GM19238 (cell line): ENCODE measurements around the gene FXYD3.
"Not testable (repeated sequence)": the region's sequence is repeated elsewhere in the genome, so short reads cannot be mapped to it uniquely, and the experiment has no call there.

Experiments used
- DNase-seq: peaks from one replicate; pipeline ENCODE4 v3.0.0; 2011; ENCODE audit warnings: low spot score; ENCODE audit not compliant: insufficient read length

FXYD3 gene

DNA sequence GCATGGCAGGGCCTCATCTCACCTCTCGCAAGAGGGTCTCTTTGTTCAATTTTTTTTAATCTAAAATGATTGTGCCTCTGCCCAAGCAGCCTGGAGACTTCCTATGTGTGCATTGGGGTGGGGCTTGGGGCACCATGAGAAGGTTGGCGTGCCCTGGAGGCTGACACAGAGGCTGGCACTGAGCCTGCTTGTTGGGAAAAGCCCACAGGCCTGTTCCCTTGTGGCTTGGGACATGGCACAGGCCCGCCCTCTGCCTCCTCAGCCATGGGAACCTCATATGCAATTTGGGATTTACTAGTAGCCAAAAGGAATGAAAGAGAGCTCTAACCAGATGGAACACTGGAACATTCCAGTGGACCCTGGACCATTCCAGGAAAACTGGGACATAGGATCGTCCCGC is 8.0 kb downstream of the FXYD3 start:
- DNase-seq: no peak

DNA sequence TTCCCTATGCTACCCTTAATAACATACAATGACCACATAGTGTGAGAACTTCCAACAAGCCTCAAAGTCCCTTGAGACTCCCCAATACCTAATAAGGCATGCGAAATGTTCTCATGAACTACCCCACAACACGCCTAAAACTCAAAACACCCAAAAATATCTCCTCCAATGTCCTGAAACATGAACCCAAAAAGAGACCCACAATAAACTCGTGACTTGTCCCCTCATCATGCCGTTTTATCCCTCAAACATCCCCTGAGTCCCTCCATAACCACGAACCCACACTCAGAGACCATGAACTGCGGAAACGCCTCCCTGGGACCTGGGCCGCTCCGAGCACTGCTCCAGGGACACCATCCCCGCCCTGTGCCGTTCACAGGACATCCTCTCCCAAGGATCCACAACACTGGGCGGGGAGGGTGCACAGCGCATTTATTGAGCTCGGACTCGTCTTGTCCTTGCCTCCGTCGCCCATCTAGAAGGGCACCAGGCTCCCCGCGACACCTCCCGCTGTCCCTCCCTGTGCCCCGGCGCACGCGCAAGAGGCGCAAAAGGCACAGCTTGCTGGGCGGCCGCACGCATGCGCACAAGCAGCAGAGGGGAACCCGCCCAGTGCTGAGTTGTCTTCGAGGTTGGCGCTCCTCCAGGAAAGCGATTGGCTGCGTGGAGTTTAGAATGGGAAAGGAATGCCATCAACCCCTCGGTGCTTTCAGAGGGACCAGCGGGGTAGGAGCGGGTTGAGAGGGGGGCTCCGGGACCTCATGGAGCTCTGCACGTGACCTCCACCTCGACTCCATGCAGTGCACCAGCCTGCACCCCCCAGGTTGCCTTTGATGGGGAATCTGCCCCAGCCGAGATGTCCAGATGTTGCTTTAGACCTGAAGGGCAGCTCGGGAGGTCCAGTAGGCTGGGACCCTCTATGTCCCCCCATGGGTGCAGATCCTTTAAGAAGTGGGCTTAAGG is 8.8 kb downstream of the FXYD3 start:
- peak; percentile 94 for DNase-seq

DNA sequence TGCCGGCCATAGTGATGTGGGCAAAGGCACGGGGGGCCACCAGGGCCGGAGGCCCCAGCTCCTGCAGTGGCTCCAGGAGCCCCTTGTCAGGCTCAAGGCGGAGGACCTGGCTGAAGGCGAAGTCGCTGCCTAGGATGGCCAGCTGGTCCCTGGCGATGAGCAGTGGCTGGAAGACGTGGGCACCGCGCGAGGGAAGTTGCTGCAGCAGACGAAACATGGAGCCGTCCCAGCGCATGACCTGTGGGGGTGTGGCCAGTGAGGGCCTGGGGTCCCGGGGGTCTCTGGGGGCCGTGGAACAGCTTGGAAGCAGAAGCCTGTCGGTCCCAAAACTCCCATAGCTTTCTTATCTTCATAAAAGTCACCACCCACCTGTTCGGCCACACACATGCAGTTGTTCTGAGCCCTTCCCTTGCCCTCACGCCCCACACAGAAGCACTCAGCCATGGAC is 9.7 kb downstream of the FXYD3 start:
- DNase-seq: no peak

GRCh38 chr19:35125749-35126623 is 10.4 kb downstream of the FXYD3 start:
- DNase-seq: no peak

- no peak for DNase-seq
Observed at GRCh38 chr19:35126624-35126959, 11.0 kb downstream of the FXYD3 start.

DNA sequence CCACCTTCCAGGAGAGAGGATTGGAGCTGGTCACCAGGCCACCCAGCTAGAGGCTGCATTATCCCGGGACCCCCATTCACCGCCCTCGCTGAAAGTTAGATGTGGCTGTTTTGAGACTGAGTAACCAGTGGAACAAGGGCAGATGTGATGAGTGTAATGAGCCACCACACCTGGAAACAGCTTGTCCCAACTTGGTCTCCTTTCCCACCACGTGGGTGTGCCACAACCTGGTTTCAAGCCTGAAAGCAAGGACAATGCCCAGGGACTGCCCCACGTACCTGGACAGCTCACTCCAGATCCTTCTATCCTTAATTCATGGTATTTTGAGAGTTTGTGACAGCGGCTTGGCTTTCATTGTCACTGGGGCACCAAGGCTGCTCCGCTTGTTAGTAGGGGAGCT is 12.2 kb downstream of the FXYD3 start:
- DNase-seq: no peak

- no peak for DNase-seq
Observed at GRCh38 chr19:35128398-35129057, 12.9 kb downstream of the FXYD3 start.

GRCh38 chr19:35129724-35130274 is 14.2 kb downstream of the FXYD3 start:
- not testable (repeated sequence) for DNase-seq

- DNase-seq: no peak
Observed at GRCh38 chr19:35130761-35131720, 15.4 kb downstream of the FXYD3 start.

- DNase-seq: no peak
Observed at GRCh38 chr19:35132254-35132653, 16.6 kb downstream of the FXYD3 start.

DNA sequence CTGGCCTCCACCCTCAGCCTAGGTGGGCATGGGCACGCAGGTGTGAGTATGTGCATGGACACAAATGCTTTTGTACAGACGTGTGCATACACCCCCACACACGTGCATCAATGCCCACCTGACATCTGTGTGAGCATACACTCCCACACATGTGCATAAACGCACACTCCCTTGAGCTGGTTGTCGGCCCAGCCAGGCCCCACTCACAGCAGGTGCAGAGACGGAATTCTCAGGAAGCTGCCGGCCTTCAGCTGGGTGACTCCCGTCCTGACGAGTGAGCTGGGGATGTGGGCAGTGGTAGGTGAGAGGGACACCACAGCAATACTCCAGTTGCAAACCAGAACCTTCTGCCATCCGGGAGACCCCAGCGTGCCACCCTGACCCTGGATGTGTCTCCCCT is 18.2 kb downstream of the FXYD3 start:
- no peak for DNase-seq

DNA sequence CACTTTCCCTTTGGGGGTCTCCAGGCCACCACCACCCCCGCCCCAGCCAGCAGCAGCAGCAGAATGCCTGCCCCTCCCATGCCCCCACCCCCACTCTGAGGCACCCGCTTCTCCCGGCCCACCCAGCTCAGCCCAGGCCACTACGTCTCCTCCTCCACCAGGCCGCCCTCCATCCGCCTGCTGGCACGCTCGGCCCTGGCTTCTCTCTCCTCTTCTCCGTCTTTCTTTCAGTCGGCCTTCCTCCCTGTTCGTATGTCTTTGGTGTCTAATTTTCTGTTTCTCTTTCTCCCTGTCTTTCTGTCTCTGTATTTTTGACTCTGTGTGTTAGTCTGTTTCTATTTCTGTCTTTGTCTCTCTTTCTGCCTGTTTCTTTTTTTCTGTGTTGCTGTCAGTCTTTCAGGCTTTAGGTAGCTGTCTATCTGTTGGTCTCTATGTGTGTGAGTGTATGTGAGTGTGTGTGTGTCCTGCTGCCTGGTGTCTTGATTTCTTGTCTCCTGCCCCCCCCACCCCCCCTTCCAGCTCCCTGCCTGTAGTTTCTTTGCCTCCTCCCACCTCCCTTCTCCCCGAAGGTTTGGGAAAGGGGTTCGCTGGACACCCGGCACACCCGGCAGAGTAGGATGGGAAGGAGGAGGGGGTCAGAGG is 19.1 kb downstream of the FXYD3 start, which contains the start of gene LGI4:
Gene LGI4, minus strand, starts transcription at position 459 of the 642 bp plus-strand sequence. Its CDS starts 379 bp downstream, at position 80.
- no peak for DNase-seq

DNA sequence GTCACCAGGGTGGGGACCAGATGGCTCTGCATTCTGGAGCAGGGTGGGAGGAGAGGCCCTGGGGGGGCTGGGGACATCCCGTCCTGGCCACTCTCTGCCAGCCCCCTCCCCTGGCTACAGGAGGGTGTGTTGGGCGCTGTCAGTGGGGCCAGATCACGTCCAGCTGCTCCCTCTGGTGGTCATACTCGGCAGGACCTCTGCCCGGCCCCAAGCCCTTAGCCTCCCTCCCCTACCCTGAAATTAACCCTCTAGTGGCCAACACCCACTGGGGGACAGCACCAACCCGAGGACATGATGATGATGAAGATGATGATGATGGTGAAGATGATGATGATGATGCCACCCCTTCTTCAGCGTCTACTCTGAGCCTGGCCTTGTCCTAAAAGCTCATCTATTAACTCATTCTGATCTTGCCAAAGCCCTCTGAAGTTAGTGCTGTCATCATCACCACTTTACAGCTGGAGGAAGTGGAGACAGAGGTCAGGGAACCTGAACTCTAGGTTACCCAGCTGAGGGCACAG is 19.8 kb downstream of the FXYD3 start:
- peak; percentile 92 for DNase-seq

- no peak for DNase-seq
Observed at GRCh38 chr19:35136231-35136630, 20.6 kb downstream of the FXYD3 start.

GRCh38 chr19:35136977-35137702 is 21.5 kb downstream of the FXYD3 start:
- DNase-seq: no peak

DNA sequence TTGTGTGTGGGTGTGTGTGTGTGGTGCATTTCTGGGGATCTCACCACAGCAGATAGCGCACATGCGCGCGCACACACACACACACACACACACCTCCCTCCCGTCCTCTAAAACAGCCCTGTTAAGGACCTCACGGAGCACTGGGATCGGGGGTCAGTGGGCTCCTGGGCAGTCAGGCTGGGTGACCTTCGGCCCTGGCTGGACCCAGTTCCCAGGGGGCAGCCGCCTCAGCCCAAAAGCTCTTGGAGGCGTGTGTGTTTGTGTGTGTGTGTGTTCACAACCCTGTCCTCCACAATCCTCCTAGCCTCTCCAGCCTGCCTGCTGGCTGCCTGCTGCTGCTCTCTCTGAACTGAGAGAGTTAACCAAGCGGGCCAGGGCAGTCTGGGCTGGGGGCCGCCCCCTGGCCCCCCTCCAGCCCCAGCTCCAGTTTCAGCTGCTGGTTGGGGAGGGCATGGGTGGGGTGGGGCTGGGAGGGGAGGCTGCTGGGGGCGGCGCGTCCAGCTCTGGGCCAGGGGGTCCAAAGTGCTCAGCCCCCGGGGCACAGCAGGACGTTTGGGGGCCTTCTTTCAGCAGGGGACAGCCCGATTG is 22.8 kb downstream of the FXYD3 start, which contains the start of gene FXYD1:
Gene FXYD1, plus strand, starts transcription at position 520 of the 588 bp plus-strand sequence. CDS start 1,256 bp downstream, outside the sequence.
- no peak for DNase-seq

GRCh38 chr19:35140207-35140961 is 24.8 kb downstream of the FXYD3 start:
- no peak for DNase-seq
